PC-9 (cell line): ENCODE results near the gene RCN1.

Experiments used
- CTCF ChIP-seq: fragments of 200-600 bp; sonication (generic); conservative IDR thresholded peaks from 2 replicates; pipeline ENCODE4 v1.6.1; 2017; ENCODE audit warnings: mixed run types, antibody characterized with exemption, mild to moderate bottlenecking, moderate library complexity
- EZH2 ChIP-seq: fragments of 200-600 bp; sonication (generic); IDR thresholded peaks from 2 replicates; pipeline ENCODE4 v1.8.0; 2017; ENCODE audit warnings: antibody characterized with exemption, low read depth

DNA sequence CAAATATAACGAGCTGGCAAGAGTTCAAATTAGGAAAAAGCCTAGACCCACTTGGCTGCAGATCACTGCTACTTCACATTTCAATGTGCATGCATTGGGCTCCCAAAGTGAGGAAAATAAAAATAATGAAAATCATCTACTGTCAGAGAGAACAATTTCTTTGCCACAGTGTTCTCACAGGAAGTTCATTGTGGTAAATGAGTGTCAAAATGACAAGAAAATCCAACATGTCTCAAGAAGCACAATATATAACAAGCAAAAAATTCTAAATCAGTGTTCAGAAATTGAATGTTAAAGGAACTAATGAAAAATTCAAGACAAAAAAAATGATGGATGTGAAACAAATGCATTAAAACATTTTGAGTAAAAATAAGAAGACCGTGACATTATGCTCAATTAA lies 31.3 kb downstream of the RCN1 start:
- TF ChIP-seq EZH2 (no peak), CTCF (no peak)
